ENCODE measurements around the gene ARMCX1. TPM values are rescaled to one million over a fixed set of nuclear protein-coding genes. Genes with fewer than 3 reads are reported as not detected.
A peak's percentile ranks its signal among the peaks of the same experiment; 100 is the strongest.
"Not testable (repeated sequence)": the region's sequence is repeated elsewhere in the genome, so short reads cannot be mapped to it uniquely, and the experiment has no call there.

The ARMCX1 gene
- total RNA-seq = under 1 TPM; 0.18 to 0.31 (median 0.27) TPM
- 0.65 TPM for total RNA-seq (2013)

DNA sequence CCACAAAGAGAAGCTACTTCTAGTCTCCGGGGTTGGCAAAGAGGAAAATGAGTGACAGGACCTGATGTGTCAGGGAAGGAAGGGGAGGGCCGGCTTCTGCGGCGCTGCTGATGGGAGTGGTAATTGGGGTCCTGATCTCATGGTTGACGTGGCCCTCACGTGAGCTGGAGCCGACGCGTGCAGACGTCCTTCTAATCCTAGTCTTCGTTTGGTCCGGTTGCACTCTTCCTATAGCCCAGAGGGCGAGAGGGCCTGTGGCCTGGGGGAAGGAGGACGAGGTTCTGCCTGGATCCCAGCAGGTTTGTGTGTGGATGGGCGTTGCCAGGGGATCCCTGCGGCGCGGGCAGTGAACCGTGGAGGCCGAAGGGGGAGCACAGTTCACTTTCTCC, at the start of gene ARMCX1:
ARMCX1 (plus strand) TSS at position 186 of the 389 bp plus-strand sequence. CDS start 2,384 bp downstream, outside the sequence.
- Histone ChIP-seq H3K27ac (ENCODE audit: low read length) (no peak within 1 kb of the TSS), H3K36me3 (ENCODE audit: control insufficient read depth, insufficient read depth, low read length) (no peaks in the 10 kb centered on the region), H3K4me3 (ENCODE audit: low read length) (peak within 1 kb of the TSS; percentile 9), H3K9me3 (ENCODE audit: control insufficient read depth, insufficient read depth, low read length) (no peaks in the 10 kb centered on the region), H3K4me1 (ENCODE audit: control insufficient read depth, insufficient read depth, low read length) (peaks cover 5% of the 10 kb centered on the region), H3K27me3 (ENCODE audit: control insufficient read depth, insufficient read depth, low read length) (no peaks in the 10 kb centered on the region)
- peak in 1 of 2 donors; percentile 29 for DNase-seq
- peak in 2 of 3 donors; percentile 37 to 52 for ATAC-seq
- H3K9me3 Mint-ChIP-seq = no peaks in the 10 kb centered on the region
- 2% methylated on average over 17 of the region's 20 CpGs for WGBS (ENCODE audit: insufficient coverage)
- peak within 1 kb of the TSS; percentile 78 for H3K4me3 Mint-ChIP-seq
- no peaks in the 10 kb centered on the region for H3K36me3 Mint-ChIP-seq
- TF ChIP-seq, protein P1, sequence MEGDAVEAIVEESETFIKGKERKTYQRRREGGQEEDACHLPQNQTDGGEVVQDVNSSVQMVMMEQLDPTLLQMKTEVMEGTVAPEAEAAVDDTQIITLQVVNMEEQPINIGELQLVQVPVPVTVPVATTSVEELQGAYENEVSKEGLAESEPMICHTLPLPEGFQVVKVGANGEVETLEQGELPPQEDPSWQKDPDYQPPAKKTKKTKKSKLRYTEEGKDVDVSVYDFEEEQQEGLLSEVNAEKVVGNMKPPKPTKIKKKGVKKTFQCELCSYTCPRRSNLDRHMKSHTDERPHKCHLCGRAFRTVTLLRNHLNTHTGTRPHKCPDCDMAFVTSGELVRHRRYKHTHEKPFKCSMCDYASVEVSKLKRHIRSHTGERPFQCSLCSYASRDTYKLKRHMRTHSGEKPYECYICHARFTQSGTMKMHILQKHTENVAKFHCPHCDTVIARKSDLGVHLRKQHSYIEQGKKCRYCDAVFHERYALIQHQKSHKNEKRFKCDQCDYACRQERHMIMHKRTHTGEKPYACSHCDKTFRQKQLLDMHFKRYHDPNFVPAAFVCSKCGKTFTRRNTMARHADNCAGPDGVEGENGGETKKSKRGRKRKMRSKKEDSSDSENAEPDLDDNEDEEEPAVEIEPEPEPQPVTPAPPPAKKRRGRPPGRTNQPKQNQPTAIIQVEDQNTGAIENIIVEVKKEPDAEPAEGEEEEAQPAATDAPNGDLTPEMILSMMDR (IDR thresholded peaks at IDR 0.05) = no peak
- no peak within 1 kb of the TSS for H3K27ac Mint-ChIP-seq
- peaks cover 8 to 17% of the 10 kb centered on the region in 2 donors for H3K4me1 Mint-ChIP-seq
- peaks cover 11 to 26% of the 10 kb centered on the region in 2 donors for H3K27me3 Mint-ChIP-seq (ENCODE audit: low read depth in 2 of 2)
- intact Hi-C loops (cut with micrococcal nuclease) = no loop called here

DNA sequence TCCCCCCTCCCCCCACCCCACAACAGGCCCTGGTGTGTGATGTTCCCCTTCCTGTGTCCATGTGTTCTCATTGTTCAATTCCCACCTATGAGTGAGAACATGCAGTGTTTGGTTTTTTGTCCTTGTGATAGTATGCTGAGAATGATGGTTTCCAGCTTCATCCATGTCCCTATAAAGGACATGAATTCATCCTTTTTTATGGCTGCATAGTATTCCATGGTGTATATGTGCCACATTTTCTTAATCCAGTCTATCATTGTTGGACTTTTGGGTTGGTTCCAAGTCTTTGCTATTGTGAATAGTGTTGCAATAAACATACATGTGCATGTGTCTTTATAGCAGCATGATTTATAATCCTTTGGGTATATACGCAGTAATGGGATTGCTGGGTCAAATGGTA, 47.4 kb upstream of the ARMCX1 start:
- intact Hi-C loops (cut with micrococcal nuclease); H3K27me3 Mint-ChIP-seq (ENCODE audit: low read depth in 2 of 2); H3K4me3 ChIP-seq (ENCODE audit: low read length); ATAC-seq; H3K4me1 ChIP-seq (ENCODE audit: control insufficient read depth, insufficient read depth, low read length); H3K27me3 ChIP-seq (ENCODE audit: control insufficient read depth, insufficient read depth, low read length); DNase-seq; H3K4me3 Mint-ChIP-seq; H3K4me1 Mint-ChIP-seq; H3K9me3 ChIP-seq (ENCODE audit: control insufficient read depth, insufficient read depth, low read length); H3K27ac Mint-ChIP-seq; H3K36me3 Mint-ChIP-seq; H3K27ac ChIP-seq (ENCODE audit: low read length); H3K9me3 Mint-ChIP-seq; H3K36me3 ChIP-seq (ENCODE audit: control insufficient read depth, insufficient read depth, low read length): not testable (repeated sequence)
- WGBS (ENCODE audit: insufficient coverage) = no CpG with 5 or more reads among the region's 1 CpG

DNA sequence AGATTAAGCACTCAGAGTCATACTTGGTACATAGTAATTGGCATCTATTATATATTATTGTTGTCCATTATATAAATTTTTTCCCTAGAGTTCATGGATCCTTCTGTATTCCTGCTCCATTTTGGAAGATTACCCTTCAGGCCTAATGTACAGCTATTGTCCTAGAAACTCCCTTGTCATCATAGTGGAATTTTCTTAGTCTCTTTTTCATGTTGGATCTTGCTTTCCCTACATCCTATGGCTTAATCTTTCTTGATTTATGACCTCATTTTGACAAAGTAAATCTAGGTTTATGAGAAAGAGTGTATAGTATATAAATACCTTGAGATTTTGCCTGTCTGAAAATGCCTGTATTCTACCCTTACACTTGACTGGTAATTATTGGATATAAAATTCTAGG, 43.0 kb upstream of the ARMCX1 start:
- Histone ChIP-seq H3K27me3 (ENCODE audit: control insufficient read depth, insufficient read depth, low read length) (no peaks in the 10 kb centered on the region), H3K27ac (ENCODE audit: low read length) (no peak overlapping the region), H3K9me3 (ENCODE audit: control insufficient read depth, insufficient read depth, low read length) (no peaks in the 10 kb centered on the region), H3K4me1 (ENCODE audit: control insufficient read depth, insufficient read depth, low read length) (no peaks in the 10 kb centered on the region), H3K4me3 (ENCODE audit: low read length) (no peak overlapping the region), H3K36me3 (ENCODE audit: control insufficient read depth, insufficient read depth, low read length) (no peaks in the 10 kb centered on the region)
- Mint-ChIP-seq H3K4me1 (no peaks in the 10 kb centered on the region), H3K4me3 (no peak overlapping the region), H3K27ac (no peak overlapping the region), H3K36me3 (no peaks in the 10 kb centered on the region), H3K9me3 (no peaks in the 10 kb centered on the region), H3K27me3 (ENCODE audit: low read depth in 2 of 2) (peaks cover 0 to 4% of the 10 kb centered on the region in 2 donors)
- ATAC-seq (no peak), DNase-seq (no peak)
- intact Hi-C loops (cut with micrococcal nuclease) = no loop called here
- TF ChIP-seq, protein P1 (IDR thresholded peaks at IDR 0.05) = no peak

DNA sequence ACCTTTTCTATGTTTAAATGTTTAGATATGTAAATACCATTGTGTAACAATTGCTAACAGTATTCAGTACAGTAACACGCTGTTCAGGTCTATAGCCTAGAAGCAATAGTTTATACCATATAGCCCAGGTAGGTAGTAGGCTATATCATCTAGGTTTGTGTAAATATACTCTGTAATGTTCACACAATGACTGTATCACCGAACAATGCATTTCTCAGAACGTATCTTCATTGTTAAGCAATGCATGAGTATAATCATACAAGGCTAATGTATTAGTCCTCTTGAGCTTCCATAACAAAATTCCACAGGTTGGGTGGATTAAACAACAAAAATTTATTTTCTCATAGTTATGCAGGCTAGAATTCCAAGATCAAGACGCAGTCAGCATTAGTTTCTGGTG, 42.4 kb upstream of the ARMCX1 start:
- WGBS (ENCODE audit: insufficient coverage) = 65% methylated on average over 2 of the region's 4 CpGs
- DNase-seq = no peak
- H3K4me1 Mint-ChIP-seq = no peaks in the 10 kb centered on the region
- peaks cover 0 to 4% of the 10 kb centered on the region in 2 donors for H3K27me3 Mint-ChIP-seq (ENCODE audit: low read depth in 2 of 2)
- no peaks in the 10 kb centered on the region for H3K36me3 Mint-ChIP-seq
- H3K9me3 ChIP-seq (ENCODE audit: control insufficient read depth, insufficient read depth, low read length) = no peaks in the 10 kb centered on the region
- no peaks in the 10 kb centered on the region for H3K36me3 ChIP-seq (ENCODE audit: control insufficient read depth, insufficient read depth, low read length)
- intact Hi-C loops (cut with micrococcal nuclease) = no loop called here
- no peak overlapping the region for H3K27ac ChIP-seq (ENCODE audit: low read length)
- no peaks in the 10 kb centered on the region for H3K4me1 ChIP-seq (ENCODE audit: control insufficient read depth, insufficient read depth, low read length)
- H3K4me3 ChIP-seq (ENCODE audit: low read length) = no peak overlapping the region
- H3K9me3 Mint-ChIP-seq = no peaks in the 10 kb centered on the region
- H3K4me3 Mint-ChIP-seq = no peak overlapping the region
- H3K27ac Mint-ChIP-seq = no peak overlapping the region
- no peak for ATAC-seq
- no peaks in the 10 kb centered on the region for H3K27me3 ChIP-seq (ENCODE audit: control insufficient read depth, insufficient read depth, low read length)
- TF ChIP-seq, protein P1 (IDR thresholded peaks at IDR 0.05) = no peak

Data from natural killer cell (primary cell).